Fibroblast of lung (primary cell): ENCODE results near the gene TRMT2A.

Experiments used
- CTCF ChIP-seq, 2 donors: IDR thresholded peaks in 1 of 2; conservative IDR thresholded peaks in 1 of 2; 1 replicate in 1 of 2; 2 replicates in 1 of 2; pipeline ENCODE4 v1.5.1; 2011 to 2012; ENCODE audit warnings: low read length in 2 of 2, control low read depth in 1 of 2, inconsistent platforms in 1 of 2, low read depth in 1 of 2, mild to moderate bottlenecking in 1 of 2
- EZH2 ChIP-seq: IDR thresholded peaks from 2 replicates; pipeline ENCODE4 v1.5.1; 2012; ENCODE audit warnings: low read length, control low read depth, mild to moderate bottlenecking; ENCODE audit errors: missing control alignments

- TF ChIP-seq CTCF (conservative IDR thresholded peaks at IDR 0.05 in 1 of 2, IDR thresholded peaks at IDR 0.05 in 1 of 2; ENCODE audit: low read depth in 1 of 2, low read length in 2 of 2) (peak; percentile 12 to 30), EZH2 (no peak)
Measured at GRCh38 chr22:20084547-20085413, 32.2 kb downstream of the TRMT2A start.
